Activated CD4-positive, alpha-beta T cell treated with anti-CD3 and anti-CD28 coated beads, Interleukin-2, Interleukin-6, amounts not matched to agents 100 ng/mL and 50 ng/mL, durations not matched to agents 16 hours and 8 hours (primary cell): ENCODE data around the gene TPGS1.

Source experiments
- DNase-seq: peaks from one replicate; pipeline ENCODE4 v3.0.0-alpha.2; 2020

The TPGS1 gene

DNA sequence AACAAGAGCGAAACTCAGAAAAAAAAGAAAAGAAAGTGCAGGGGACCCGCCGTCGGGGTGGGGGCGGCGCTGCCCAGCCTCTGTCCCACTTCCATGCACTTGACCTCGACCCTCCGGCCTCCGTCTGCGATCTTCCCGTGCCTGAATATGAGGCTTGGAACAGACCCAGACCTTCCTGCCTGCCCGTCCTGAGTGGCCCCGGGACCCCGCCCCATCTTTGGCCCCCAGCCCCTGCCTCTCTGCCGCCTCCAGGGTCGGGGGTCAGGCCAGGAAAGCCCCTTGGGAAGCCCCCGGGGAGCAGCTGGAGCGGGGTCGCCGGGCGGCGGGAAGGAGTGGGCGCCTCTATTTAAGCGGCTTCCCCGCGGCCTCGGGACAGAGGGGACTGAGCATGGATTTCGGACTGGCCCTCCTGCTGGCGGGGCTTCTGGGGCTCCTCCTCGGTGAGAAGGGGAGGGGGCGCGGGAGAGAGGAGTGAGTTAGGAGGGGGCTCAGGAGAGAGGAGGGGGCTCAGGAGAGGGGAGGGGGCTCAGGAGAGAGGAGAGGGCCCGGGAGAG lies 11.1 kb upstream of the TPGS1 start, which contains the start of gene MADCAM1:
MADCAM1 (plus strand) TSS at position 375 of the 554 bp plus-strand sequence; CDS start at position 389, 14 bp downstream.
- no peak for DNase-seq

DNA sequence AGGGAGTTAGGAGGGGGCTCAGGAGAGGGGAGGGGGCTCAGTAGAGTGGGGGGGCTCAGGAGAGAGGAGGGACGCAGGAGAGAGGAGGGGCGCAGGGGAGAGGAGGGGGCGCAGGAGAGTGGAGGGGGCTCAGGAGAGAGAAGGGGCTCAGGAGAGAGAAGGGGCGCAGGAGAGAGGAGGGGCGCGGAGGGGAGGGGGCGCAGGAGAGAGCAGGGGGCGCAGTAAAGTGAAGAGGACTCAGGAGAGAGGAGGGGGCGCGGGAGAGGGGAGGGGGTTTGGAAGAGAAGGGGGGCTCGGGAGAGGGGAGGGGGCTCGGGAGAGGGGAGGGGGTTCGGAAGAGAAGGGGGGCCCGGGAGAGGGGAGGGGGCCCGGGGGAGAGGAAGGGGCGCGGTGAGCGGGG lies 10.3 kb upstream of the TPGS1 start:
- DNase-seq: no peak

DNA sequence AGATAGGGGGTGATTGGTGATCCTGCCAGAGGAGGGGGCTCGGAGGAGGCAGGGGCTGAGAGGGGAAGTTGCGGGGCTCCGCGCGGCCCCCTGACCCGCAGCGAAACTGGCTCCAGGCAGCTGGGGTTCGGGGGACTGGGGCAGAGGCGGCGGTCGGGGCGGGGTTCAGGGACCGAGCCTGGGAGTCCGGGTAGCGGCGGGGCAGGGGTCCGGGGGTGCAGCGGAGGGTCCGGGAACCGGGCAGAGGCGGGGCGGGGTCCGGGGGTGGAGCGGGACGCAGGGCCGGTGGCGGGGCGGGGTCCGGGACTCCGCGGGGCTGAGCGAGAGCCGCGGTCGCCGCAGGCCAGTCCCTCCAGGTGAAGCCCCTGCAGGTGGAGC lies 9.8 kb upstream of the TPGS1 start:
- DNase-seq: no peak

DNA sequence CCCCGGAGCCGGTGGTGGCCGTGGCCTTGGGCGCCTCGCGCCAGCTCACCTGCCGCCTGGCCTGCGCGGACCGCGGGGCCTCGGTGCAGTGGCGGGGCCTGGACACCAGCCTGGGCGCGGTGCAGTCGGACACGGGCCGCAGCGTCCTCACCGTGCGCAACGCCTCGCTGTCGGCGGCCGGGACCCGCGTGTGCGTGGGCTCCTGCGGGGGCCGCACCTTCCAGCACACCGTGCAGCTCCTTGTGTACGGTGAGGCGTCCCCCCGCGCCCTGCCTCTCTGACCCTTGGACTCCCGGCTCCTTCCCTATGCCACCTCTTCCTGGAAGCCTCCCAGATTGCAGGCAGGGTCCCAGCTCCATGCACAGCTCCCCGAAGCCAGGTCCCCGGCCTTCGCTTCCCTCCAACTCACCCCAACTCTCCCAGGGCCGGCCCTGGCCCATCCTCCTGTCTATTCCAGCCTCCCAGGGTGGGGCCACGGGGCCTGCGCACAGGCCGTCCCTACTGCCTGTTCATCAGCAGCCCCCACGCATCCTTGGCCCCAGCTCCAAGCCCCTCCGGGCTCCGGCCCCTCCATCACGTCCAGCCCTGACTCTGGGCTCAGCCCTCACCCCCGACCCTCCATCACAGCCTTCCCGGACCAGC lies 9.3 kb upstream of the TPGS1 start:
- DNase-seq: no peak

DNA sequence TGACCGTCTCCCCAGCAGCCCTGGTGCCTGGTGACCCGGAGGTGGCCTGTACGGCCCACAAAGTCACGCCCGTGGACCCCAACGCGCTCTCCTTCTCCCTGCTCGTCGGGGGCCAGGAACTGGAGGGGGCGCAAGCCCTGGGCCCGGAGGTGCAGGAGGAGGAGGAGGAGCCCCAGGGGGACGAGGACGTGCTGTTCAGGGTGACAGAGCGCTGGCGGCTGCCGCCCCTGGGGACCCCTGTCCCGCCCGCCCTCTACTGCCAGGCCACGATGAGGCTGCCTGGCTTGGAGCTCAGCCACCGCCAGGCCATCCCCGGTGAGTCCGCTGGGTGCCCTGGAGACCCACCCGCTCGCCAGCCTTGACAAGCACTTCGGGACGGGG lies 8.8 kb upstream of the TPGS1 start:
- no peak for DNase-seq

DNA sequence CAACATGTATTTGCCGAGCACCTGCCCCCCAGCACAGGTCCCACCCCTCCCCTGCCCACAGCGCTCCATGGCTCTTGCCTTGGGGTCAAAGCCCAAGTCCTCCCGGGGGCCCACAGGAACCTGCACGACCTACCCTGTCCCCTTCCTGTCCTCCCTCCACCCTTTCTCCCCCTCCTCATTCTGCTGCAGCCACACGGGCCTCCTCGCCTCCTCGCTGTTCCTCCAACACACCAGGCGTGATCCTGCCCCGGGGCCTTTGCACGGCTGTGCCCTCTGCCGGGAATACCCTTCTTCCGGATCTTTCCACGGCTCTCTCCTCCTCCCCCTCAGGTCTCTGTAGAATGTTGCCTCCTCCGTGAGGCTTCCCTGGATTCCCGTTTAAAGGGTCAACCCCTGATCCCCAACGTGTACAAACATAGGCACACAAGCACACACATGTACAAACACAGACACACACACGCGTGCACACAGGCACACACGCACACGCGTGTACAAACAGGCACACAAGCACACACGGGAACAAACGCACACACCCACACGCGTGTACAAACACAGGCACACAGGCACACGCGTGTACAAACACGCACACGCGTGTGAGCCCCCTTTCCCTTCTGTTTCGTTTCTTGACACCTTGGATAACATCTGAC lies 8.2 kb upstream of the TPGS1 start:
- DNase-seq: no peak

DNA sequence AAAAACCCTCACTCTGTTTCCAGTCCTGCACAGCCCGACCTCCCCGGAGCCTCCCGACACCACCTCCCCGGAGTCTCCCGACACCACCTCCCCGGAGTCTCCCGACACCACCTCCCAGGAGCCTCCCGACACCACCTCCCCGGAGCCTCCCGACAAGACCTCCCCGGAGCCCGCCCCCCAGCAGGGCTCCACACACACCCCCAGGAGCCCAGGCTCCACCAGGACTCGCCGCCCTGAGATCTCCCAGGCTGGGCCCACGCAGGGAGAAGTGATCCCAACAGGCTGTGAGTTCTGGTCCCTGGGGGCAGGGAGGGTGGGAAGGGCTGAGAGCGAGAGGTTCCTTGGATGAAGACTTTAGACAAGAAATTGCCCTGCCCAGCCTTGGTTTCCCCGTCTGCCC lies 5.7 kb upstream of the TPGS1 start:
- no peak for DNase-seq

DNA sequence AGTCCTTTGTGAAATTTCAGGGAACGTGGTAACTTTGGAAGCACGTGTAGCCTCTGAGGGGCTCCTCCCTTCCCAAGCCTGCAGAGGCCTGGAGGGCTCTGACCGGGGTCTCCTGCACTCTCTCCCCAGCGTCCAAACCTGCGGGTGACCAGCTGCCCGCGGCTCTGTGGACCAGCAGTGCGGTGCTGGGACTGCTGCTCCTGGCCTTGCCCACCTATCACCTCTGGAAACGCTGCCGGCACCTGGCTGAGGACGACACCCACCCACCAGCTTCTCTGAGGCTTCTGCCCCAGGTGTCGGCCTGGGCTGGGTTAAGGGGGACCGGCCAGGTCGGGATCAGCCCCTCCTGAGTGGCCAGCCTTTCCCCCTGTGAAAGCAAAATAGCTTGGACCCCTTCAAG lies 2.7 kb upstream of the TPGS1 start:
- no peak for DNase-seq

DNA sequence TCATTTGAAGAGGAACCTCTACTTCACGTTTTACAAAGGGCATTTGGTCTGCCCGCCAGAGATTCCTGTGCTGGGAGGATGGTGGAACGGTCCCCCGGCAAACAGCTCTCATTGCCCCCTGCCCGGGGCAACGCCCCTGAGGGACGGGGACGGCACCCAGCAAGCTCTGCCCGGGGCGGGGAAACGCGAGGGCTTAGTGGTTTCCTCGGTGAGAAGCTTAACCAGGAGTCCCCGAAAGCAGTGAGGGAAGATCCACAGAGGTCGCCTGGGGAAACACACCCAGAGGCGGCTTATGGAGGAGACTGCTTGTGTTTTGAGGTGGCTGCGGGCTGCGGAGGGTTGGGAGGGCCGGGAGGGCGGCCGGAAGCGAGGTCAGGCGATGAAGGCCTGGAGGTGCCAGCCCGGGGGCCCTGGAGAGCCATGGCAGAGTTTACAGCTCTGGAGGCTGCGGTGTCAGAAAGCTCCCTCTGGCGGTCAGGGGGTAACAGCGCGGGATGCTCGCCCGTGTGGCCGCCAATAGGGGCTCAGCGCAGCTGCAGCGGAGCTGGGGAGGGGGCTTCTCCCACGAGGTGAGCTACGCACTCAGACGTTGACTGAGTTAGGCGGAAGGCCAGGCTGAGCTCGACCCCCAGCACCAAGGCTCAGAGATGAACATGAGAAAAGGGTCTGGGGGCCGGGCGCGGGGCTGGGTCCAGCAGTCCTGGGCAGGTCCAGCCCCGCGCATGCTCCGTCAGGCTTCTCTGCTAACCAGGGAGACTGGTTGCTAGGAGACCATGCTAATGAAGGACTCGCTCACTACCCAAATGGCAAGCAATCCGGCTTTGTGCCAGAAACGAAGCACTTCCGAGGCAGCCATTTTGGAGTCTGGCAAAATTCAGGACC lies 652 bp upstream of the TPGS1 start:
- peak; percentile 98 for DNase-seq

DNA sequence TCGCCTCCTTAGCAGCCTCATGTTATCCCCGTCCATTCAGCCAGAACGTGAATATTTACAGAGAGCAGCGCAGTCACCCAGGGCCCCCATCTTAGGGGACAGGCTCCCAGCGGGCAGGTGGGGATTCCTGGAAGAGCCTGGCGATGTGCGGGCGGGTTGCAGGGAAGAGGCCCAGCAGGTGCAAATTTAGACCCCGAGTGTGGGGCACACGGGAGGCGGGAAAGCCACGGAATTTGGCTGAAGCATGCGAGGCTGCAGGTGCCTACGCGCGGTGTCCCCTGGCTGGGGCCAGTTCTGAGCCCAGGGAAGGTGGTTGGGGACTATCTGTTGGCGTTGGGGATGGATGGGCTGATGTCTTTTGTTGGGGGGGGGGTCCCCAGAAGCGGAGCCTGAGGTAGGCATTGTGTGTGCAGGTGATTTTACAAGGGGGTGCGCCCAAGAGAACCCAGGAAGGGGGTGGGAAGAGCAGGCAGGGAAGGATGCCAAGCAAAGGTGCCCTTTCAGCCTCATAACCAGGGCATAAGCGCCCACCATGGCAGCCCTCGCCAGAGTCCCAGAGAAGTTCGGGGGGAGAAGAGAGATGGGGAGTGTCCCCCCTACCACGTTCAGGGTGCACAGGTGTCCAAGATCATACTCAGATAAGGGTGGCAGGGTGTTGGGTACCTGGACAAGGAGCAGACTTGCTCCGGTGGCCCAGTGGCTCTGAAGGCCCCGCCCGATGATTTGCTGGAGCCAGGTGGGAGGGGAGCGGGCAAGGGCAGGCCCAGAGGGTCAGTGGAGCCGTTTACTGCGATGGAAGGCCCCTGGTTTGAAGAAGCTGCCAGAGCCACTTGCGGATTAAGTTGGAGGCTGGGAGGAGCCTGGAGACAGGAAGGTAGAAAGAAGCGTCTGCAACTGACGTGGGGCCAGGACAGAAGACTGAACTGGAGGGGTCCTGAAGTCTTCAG lies 1.2 kb downstream of the TPGS1 start:
- no peak for DNase-seq

DNA sequence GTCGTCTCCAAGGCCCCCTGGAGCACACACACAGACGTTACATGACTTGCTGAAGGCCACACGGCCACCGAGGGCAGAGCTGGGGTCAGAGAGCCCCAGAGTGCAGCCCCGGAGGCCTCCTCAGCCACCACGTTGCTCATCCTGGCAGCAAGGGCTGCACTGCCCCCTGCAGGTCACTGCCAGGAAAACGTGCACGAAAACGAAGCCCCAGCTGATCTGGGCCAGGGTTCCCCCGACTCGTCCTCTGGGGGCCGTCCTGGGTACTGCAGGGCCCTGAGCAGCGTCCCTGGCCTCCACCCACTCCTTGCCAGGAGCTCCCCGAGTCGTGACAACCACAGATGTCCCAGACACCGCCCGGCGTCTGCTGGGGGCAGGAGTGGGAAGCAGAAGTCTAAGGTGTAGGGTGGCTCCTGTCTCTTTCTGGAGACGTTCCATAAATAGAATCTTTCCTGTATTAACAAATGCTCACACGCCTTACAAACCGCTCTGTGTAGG lies 3.4 kb downstream of the TPGS1 start:
- peak; percentile 97 for DNase-seq

DNA sequence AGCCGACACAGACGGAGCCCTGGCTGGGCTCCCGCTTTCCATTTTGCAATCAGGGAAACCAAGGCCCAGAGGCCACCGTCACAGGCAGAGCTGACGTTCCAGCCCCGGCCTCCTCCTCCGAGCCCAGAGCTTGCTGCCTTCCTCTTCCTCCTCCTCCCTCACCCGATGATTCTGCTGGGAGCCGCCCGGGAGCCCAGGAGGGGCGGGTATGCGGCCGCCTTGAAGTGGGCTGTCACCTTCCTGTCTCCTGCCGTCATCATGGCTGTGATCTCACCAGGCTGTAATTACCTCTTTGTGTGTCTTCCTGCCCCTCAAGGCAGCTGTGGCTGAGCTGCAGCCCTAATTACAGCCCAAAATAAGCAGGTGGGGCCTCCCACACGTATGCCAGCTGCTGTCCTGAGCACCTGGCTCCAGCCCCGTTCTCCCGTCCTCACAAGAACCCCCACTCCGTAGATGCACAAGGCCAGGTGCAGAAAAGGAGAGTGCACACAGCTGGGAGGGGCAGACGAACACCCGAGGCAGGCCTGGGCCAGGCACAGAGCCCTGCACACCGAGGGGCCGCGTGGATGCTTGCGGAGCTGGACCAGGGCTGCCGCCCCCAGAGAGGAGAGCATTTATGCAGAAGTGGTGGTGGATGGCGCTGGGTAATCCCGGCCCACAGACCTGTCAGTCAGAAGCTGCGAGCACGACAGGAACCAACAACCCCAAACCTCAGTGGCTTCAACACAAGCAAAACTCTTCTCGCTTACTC lies 4.0 kb downstream of the TPGS1 start:
- DNase-seq: peak; percentile 84

DNA sequence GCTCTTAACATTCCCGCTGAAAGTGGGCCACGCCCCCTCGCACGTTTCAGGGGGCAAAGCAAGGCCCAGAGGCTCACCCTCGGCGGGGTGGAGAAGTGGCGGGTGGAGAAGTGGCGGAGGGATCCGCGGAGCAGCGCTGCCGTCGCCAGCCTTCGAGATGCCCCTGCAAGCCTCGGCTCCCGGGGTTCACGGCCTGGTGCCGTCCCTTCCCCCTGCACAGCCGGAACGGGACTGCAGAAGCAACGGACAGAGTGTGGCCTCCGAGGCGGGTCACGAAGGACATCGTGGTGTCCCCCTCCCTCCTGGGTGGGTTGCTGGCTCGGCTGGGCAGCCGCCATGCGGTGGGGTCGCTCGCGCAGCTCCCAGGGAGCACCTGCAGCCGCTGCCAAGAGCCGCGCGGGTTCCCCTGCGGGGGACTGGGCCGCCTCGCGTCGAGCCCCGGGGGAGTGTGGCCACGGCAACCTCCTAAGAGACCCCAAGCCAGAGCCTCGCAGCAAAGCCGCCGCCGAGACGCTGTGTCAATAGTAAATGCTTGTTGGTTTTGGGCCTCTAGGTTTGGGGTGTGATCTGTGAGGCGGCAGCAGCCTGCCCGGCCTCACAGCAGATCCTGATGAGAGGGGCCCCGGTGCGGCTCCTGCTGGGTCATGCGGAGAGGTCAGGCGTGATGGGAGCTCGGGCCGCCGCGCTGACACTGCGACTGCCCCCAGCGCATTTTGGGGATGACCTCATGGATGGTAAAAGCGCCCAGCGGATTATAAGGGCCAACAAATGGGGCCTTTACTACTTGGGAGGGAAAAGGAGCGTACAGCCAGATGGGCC lies 5.5 kb downstream of the TPGS1 start:
- DNase-seq: no peak

DNA sequence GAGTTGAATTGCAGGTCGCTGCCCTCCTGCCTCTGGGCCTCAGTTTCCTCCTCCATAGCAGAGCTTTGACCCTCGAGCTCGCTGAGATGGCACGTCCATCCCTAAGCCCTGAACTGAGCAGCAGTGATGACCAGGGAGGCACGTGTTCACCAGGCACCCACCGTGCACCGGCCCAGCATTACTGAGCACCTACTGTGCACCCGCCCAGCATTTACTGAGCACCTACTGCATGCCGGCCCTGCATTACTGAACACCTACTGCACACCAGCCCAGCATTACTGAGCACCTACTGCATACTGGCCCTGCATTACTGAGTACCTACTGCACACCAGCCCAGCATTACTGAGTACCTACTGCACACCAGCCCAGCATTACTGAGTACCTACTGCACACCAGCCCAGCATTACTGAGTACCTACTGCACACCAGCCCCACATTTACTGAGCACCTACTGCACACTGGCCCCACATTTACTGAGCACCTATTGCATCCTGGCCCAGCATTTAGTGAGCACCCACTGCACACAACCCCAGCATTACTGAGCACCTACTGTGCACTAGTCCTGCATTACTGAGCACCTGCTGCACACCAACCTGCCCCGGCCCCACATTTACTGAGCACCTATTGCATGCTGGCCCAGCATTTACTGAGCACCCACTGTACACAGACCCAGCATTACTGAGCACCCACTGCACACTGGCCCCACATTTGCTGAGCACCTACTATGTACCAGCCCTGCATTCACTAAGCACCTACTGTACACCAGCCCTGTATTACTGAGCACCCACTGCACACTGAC lies 6.3 kb downstream of the TPGS1 start:
- no peak for DNase-seq

DNA sequence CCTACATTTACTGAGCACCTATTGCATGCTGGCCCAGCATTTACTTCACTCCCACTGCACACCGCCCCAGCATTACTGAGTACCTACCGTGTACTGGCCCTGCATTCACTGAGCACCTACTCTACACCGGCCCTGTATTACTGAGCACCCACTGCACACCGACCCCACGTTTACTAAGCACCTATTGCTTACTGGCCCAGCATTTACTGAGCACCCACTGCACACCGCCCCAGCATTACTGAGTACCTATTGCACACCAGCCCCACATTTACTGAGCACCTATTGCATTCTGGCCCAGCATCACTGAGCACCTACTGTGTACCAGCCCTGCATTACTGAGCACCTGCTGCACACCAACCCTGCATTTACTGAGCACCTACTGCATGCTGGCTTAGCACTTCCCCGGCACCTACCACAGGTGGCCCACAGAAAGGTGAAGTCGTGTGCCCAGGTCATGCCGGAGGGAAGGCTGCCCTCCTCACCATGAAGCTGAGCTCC lies 6.9 kb downstream of the TPGS1 start:
- no peak for DNase-seq

DNA sequence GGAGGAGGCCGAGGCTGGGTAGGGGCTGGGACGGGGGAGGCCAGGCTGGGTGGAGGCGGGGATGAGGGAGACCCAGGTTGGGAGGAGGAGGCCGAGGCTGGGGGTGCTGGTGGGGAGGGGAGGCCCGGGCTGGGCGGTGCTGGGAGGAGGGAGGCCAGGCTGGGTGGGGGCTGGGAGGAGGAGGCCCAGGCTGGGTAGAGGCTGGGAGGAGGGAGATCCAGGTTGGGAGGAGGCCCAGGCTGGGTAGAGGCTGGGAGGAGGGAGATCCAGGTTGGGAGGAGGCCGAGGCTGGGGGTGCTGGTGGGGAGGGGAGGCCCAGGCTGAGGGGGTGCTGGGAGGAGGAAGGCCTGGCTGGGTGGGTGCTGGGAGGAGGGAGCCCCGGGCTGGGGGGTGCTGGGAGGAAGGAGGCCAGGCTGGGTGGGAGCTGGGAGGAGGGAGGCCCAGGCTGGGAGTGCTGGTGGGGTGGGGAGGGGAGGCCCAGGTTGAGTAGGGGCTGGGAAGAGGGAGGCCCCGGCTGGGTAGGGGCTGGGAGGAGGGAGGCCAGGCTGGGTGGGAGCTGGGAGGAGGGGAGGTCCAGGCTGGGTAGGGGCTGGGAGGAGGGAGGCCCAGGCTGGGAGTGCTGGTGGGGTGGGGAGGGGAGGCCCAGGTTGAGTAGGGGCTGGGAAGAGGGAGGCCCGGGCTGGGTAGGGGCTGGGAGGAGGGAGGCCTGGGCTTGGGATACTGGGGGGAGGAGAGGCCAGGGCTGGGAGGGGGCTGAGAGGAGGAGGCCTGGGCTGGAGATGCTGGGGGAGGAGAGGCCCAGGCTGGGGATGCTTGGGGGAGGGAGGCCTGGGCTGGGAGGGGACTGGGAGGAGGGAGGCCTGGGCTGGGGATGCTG lies 10.7 kb downstream of the TPGS1 start:
- DNase-seq: no peak

DNA sequence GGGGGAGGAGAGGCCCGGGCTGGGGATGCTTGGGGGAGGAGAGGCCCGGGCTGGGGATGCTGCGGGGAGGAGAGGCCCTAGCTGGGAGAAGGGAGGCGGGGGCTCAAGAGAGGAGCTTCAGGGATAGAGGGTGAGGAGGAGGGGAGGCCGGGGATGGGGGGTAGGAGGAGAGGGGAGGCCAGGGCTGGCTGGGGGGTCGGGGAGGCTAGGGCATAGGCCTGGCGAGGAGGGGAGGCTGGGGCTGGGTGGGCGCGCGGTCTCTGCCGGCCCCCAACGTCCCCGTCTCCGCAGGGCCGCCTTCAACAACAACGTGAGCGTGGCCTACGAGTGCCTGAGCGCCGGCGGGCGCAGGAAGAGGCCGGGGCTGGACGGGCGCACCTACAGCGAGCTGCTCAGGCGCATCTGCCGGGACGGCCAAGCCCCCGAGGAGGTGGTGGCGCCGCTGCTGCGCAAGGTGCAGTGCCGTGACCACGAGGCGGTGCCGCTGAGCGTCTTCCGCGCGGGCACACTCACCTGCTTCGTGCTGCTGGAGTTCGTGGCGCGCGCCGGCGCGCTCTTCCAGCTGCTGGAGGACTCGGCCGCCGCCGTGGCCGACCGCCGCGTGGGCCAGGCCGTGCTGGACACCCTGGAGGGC lies 11.4 kb downstream of the TPGS1 start:
- DNase-seq: peak; percentile 33

DNA sequence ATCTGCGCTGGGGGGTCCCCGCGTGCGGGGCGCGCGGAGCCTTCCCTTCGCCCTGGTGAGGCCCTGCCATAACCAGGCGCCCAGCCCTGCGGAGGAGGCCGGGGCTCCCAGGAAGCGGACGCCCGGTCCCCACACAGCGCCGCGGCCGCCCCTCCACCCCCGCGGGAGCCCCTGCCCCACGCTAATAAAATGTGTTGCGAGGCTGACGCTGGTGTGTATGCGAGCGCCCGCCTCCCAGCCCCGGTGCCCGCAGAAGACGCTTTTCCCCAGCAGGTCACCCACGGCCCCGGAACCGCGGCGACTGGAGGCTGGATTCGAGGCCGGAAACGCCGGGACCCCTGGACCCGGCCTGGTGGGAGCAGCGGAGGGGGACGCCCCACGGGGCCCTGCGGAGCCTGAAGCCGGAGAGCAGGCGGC lies 12.2 kb downstream of the TPGS1 start:
- DNase-seq: no peak
